HG03457 (cell line): ENCODE measurements around the gene GNAI3.

Experiments used
- ATAC-seq: cut with Tn5 transposase; IDR thresholded peaks from one replicate; pipeline ENCODE4 v1.9.1; 2021; ENCODE audit warnings: moderate number of reproducible peaks; ENCODE audit not compliant: unreplicated experiment

Gene GNAI3

DNA sequence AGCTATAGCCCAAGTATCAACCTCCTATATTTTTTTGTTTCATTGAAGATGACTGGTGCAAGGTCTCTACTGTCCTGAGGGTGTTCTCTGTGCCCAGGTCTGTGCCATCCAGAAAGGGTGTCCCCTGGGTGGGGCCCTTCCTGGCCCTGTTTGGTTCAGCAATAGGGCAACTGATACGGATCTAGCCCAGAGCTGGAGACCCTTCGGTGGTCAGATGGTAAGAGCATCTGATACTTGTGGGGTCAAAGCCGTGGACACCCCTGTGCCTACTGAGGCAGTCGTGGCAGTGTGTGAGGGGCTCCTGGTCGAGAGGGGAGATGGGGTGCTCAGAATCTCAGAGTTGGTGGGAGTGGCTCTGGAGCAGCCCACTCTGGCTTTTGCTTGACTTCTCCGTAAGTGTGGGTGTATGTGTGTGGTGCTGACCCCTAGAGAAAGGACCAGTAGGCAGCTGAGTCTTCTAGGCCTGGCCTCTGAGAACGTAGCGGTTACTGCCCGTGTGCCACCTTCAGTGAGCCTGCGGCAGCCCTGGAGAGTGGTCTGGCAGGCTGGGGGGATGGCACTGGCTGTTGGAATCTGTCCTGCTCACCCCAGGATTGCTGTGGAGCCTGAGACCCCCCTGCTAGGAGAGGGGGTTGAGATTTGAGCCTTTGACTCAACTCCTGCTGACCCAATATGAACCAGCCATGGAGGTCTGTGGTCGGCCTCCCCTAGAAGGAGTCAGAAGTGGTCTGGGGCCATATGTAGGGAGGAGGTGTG, 73.9 kb downstream of the GNAI3 start:
- no peak for ATAC-seq

DNA sequence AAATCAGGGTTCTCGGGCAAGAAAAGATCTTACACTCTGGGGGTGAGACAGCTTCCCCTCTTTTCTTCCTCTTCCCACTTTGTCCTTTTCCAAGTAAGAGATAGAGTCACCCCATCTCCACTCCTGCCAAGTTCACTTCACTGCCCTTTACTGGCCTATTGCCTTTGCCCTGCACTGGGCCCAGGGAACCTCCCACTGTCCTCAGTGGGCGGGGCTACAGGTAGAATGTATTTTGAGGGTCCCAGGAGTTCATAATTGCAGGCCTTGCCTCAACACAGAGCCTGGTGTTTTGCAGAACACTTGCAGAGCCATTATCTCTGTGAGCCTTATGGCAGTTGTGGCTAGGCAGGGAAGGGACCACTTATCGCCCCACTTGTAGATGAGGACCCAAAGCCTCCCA, 74.5 kb downstream of the GNAI3 start:
- no peak for ATAC-seq

DNA sequence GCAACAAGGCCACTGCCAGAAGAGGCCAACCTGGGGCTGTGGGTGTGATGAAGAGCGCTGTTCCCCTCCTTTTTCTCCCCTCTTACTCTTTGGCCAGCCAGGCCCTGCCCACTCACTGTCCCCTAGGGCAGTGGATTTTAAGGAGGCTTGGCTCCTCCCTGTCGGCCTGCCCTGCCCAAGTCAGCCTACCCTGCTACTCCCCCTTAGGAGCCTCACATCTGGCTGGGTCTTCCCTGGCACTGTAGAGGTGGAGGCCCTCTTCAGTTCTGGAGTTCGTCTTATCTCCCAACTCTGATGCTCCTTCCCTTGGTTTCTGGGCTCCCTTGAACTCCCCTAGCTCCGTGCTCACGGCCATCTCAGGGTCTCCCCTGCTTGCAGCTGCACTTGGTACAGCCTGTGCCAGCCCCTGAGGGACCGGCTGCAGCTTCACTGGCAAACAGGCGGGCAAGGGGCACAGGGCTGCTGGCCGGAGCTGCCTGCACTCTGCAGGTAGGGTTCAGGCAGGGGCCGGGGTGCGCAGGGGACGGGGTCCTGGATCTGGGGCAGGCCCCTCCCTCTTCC, 75.3 kb downstream of the GNAI3 start:
- no peak for ATAC-seq

DNA sequence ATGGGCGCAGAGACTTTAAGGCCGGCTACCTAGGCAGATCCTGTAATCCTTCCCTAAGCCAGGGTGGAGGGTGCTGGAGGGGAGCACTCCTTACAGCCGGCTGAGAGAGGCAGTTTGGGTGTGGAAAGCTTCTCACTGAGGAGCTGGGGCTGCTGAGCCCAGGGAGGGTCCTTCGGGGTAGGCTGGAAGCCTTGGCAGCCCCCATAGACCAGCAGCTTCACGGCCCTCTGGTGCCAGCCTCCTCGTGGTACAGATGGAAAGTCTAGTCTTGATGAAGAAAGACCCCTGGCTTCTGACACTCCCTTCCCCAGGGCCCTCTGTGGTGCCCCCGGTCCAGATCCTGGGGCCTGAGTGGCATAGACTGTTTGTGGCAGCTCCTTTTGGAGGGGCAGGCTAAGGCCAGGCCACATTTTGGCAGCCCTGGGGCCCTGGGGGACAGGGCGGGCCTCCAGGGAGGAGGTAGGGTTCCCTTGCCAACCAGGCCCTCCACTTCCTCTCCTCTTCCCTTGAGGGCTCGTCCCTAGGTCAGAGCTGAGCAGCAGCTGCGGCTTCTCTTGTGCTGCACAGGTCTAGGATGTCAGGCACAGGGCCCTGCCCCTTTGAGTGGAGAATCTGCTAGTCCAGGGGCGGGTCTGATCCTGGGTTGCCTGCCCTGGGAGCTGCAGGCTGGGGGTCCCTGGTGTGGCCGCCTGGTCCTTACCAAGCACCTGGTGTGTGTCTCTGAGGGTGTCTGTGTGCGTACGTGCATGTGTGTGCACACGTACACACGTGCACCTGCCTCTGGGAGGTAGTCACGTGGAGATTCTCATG, 76.0 kb downstream of the GNAI3 start:
- ATAC-seq: no peak

DNA sequence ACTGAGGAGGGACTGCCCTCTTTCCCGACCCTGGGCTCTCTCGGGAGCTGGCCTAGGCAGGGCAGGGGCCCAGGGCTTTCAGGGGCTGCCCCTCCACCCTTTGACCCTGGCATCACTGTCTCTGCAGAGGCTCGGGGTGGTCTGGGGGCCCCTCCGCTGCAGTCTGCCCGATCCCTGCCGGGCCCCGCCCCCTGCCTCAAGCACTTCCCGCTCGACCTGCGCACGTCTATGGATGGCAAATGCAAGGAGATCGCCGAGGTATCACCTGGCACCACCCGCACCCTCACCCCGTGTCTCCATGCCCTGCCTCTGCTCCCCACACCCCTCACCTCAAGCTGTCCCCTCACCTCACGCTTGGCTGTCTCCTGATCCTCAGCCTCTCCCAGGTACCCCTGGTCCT, 76.8 kb downstream of the GNAI3 start:
- ATAC-seq: no peak

DNA sequence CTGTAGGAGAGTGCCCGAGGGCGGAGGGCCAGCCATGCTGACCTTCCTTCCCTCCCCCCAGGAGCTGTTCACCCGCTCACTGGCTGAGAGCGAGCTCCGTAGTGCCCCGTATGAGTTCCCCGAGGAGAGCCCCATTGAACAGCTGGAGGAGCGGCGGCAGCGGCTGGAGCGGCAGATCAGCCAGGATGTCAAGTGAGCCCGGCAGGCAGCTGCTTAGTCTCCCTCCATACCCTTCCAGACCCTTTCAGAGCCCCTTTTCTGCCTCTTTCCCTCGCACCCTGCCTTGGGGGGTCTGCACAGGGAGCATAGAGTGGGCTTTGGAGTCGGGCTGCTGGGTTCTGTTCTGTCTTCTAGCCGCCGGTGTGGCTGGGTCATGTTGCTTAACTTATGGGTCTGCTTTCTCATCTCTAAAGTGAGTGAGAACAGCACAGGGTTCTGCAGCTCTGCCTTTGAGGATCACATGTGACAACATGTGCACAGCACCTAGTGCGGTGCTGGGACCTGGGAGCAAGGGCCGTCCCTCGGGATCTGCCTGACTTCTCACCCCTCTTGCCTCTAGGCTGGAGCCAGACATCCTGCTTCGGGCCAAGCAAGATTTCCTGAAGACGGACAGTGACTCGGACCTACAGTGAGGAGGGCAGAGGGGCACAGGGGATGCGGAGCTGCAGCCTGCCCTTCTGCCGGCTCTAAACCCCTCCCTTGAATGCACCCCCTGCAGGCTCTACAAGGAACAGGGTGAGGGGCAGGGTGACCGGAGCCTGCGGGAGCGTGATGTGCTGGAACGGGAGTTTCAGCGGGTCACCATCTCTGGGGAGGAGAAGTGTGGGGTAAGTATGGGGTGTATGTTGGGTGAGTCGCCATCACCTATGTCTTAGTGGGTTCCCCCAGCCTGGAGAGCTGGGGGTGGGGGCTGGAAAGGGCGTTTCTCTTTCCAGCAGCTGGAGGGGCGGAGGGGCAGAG, 77.5 kb downstream of the GNAI3 start:
- ATAC-seq: no peak

DNA sequence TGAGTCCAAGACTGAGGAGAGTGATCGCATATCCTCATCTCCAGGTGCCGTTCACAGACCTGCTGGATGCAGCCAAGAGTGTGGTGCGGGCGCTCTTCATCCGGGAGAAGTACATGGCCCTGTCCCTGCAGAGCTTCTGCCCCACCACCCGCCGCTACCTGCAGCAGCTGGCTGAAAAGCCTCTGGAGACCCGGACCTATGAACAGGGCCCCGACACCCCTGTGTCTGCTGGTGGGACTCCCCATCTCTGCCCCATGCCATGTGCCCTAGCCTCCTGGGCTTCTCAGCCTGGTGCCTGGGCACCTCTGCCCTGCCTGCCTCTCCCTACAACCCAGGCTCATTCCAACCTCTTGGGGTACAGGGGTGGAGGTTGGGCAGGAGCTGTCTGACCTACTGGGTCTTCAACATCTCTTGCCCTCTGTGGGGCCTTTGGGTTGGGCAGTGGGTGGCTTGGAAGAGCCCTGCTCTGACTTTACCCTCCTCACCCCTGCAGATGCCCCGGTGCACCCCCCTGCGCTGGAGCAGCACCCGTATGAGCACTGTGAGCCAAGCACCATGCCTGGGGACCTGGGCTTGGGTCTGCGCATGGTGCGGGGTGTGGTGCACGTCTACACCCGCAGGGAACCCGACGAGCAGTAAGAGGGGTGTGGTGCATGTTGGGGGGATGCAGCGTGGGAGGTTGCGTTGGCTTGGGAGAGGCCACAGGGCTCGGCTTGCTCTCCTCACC, 78.4 kb downstream of the GNAI3 start:
- ATAC-seq: no peak

DNA sequence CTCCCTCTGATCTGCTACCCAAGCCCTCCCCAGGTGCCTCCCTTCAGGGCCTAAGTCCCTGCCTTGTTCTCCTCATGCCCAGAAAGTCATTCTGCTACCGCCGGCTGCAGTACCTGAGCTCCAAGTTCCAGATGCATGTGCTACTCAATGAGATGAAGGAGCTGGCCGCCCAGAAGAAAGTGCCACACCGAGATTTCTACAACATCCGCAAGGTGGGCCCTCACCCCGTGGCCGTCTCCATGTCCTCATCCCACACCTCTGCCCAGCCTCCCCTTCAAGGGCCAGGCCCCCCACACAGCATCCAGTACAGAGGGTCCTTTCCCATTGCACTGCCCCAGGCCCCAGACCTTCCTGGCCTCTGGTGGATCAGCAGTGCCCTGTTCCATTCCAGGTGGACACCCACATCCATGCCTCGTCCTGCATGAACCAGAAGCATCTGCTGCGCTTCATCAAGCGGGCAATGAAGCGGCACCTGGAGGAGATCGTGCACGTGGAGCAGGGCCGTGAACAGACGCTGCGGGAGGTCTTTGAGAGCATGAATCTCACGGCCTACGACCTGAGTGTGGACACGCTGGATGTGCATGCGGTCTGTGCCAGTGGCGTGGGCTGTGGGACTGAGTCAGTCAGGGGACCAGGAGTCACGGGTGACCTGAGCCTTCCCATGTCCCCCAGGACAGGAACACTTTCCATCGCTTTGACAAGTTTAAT, 79.4 kb downstream of the GNAI3 start:
- ATAC-seq: no peak

DNA sequence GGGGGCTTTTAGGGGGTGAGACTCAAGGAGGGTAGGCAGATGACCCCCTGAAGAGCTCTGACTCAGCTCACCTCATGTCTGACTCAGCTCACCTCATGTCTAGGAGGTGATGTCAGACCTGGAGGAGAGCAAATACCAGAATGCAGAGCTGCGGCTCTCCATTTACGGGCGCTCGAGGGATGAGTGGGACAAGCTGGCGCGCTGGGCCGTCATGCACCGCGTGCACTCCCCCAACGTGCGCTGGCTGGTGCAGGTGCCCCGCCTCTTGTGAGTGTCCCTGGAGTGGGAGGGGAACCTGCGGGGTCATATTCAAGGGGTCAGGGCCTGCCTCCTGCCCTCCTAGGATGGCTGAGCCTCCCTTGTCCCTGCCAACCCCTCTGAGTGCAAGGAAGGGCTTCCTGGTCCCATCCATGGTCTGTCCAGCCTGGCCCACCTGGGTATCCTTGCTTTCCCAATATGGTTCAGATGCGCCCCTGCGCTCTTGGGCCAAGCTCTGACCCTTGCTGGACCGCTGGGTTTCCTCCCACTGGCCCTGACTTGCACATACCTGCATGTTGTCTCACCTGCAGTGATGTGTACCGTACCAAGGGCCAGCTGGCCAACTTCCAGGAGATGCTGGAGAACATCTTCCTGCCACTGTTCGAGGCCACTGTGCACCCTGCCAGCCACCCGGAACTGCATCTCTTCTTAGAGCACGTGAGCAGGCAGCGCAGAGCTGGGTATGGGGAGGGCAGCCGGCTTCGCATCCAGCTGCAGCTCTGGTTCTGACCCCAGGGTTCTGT, 80.3 kb downstream of the GNAI3 start:
- no peak for ATAC-seq

DNA sequence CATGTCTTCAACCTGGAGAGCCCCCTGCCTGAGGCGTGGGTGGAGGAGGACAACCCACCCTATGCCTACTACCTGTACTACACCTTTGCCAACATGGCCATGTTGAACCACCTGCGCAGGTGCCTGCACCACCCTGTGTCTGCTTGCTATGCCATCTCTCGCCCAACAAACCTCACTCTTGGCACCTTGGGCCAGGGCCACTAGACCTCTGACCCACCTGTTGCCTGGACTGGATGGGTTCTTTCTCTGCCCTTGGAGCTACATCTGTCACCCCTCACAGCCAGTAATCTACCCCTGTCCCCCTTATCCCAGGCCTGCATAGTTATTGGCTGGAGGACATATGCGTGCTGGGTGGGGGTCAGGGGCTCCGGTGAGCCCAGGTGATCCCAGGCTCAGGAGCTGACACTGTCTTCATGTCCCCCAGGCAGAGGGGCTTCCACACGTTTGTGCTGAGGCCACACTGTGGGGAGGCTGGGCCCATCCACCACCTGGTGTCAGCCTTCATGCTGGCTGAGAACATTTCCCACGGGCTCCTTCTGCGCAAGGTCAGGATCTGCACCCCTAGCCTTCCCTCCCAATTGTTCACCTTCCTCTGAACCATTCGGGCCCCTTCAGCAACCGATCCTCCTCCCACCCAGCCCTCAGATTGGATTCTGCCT, 81.1 kb downstream of the GNAI3 start:
- ATAC-seq: no peak

DNA sequence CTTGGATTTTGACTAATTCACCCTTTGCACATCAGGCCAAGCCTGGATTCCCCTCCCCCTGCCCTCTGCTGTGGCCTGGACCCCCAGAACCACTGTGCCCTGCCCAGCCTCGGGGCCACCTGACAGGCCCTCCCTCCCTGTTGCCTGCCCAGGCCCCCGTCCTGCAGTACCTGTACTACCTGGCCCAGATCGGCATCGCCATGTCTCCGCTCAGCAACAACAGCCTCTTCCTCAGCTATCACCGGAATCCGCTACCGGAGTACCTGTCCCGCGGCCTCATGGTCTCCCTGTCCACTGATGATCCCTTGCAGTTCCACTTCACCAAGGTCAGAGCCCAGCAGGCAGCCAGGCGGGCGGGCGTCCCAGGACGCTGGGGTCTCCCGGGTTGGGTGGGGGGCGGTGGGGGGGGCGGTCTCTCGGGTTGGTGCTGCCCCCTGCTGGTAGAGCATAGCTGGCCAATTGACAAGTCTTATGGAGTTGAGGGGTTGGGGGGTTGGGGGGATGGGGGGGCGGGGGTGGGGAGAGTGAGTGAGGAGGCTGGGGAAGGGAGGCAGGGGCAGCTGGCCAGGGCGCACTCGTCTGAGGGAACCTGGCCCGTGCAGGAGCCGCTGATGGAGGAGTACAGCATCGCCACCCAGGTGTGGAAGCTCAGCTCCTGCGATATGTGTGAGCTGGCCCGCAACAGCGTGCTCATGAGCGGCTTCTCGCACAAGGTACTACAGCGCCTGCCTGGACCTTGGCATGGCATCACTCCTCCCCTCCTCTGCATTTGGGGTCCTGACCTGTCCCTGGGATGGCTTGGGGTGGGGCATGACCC, 81.9 kb downstream of the GNAI3 start:
- ATAC-seq: no peak

DNA sequence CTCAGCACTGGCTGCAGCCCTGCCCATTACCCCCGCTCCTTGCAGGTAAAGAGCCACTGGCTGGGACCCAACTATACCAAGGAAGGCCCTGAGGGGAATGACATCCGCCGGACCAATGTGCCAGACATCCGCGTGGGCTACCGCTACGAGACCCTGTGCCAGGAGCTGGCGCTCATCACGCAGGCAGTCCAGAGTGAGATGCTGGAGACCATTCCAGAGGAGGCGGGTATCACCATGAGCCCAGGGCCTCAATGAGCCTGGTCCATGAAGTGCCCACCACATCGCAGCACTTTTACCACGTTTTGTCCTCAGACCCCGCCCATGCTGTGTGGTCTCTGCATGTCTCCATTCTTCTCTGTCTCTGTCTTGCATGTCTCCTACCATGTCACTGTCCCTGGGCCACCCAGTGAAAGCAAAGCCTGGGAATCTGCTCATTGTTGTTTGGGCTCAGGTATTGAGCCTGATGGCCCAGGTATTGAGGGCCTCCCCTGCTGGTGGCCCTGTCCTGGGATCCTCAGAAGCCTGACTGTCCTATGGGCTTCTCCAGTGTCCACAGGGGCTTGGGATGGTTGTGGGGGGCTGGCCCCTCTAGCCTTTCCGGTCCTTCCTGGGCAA, 82.6 kb downstream of the GNAI3 start:
- no peak for ATAC-seq

DNA sequence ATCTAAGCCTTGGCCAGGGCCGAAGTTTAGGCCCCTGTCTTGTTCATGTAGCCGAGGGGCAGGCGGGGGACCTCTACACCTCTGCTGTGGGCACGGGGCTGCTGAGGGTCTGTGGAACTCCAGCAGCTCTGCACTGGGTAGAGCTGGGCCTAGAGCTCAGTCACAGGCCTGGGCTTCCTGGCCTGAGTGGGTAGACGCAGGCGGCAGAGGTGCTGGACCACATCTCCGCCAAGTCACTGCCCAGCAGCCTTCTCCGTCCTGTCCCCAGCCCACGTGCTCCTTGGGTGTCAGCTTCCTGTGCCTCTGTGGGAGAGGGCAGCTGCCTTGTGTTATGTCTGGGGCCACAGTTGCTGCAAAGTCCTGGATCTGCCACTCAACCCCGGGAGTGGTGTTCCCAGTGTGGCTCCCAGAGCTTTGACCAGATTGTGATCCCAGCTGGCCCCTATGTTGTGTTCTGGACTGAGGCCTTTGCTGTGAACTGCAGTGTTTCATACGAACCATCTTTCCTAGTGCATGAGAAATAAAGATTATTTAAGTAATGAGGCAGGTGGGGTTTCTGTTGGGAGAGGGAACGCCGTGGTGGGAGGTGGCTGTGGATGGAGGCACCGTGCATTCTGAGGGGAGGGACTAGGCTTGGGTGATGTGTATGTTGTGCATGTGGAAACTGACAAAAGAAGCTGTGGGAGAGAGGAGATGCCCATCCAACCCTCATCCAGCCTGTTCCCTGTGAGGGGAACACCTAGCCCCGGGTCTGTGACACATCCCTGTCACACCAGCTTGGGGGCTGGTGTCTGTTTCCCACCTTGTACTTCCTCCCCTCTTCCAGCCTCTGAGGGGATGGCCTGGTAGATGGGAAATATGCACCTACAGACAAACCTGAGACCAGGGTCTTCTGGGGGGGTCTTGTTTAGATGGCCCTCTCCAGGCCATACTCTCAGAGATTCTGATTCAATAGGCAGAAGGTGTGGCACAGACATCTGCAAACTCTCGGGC, 83.4 kb downstream of the GNAI3 start:
- no peak for ATAC-seq

DNA sequence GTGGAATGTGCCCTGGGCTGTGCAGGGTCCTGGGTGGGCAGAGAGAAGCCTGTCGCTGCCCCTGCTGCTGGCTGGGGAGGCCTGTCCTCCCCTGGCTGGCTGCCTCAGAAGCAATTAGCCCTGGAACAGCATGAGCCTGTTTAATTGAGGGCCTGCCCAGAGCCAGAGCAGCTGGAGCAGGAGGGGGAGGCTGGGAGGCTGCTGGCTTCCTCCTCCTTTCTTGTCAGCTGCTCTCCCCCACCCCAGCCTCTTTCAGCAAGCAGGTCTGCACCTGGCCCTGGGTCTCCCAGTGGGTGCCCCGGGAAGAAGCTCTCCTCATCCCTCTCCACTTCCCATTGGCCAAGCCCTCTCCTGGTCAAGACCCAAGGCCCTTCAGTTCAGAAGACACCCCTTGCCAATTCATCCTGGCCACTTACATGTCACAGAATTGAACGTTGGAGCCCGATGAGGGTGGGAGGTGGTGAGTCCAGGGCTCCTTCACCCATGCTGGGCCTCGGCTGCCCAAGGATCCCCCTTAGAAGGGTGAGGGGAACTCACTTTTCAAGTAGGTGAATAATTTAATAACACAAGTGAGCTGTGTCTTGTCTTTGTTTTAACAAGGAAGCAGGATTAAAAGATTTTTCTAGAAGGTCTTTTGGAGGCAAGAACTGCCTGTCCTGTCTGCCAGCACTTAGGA, 84.4 kb downstream of the GNAI3 start:
- no peak for ATAC-seq

DNA sequence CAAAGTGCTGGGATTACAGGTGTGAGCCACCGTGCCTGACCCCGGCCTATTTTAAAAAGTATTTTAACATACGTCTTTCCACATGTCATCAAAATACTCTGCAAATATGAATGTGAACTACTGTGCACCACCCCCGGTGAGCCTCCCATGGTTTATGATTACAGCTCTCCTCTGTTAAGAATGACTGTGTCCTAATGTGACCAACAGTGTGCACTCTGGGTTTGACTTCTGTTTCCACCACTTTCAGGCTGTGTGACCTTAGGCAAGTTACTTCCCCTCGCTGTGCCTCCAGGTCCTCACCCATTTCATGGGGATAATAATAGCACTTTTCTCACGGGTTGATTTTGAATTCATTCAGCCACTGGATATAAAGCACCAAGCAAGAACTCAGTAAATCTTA, 85.9 kb downstream of the GNAI3 start:
- ATAC-seq: no peak
